SK-N-SH treated with all-trans-retinoic acid at 6 μM for 48 hours (cell line): ENCODE results near the gene RPL18.

Experiments
- ARNTL ChIP-seq: fragments of 450-650 bp; formaldehyde crosslinking; IDR thresholded peaks from 2 replicates; pipeline ENCODE4 v1.5.0; 2020; ENCODE audit warnings: low read depth, mild to moderate bottlenecking, moderate library complexity, borderline replicate concordance
- BACH2 ChIP-seq: fragments of 250-450 bp; sonication (Bioruptor Pico); IDR thresholded peaks from 2 replicates; pipeline ENCODE4 v1.9.0; 2021; ENCODE audit warnings: mild to moderate bottlenecking, borderline replicate concordance
- CREB5 ChIP-seq: fragments of 250-450 bp; sonication (Bioruptor Pico); IDR thresholded peaks from 2 replicates; pipeline ENCODE4 v1.5.1; 2020; ENCODE audit warnings: low read depth, mild to moderate bottlenecking, moderate library complexity
- ISL1 ChIP-seq: fragments of 250-450 bp; sonication (Bioruptor Pico); IDR thresholded peaks from 2 replicates; pipeline ENCODE4 v2.1.2; 2022; ENCODE audit warnings: mild to moderate bottlenecking, moderate library complexity
- OSR1 ChIP-seq: fragments of 250-450 bp; sonication (Bioruptor Pico); IDR thresholded peaks from 2 replicates; pipeline ENCODE4 v1.8.0; 2022; ENCODE audit warnings: moderate library complexity, mild to moderate bottlenecking, inconsistent platforms
- RARB ChIP-seq: fragments of 250-450 bp; sonication (Bioruptor Pico); IDR thresholded peaks from 2 replicates; pipeline ENCODE4 v1.8.0; 2021; ENCODE audit warnings: mild to moderate bottlenecking, moderate library complexity
- SNAI2 ChIP-seq: fragments of 250-450 bp; sonication (Bioruptor Pico); IDR thresholded peaks from 2 replicates; pipeline ENCODE4 v1.5.0; 2020; ENCODE audit warnings: mild to moderate bottlenecking, moderate library complexity
- TCF4 ChIP-seq: fragments of 250-450 bp; sonication (Bioruptor Pico); IDR thresholded peaks from 2 replicates; pipeline ENCODE4 v1.8.0; 2021; ENCODE audit warnings: mild to moderate bottlenecking, moderate library complexity, borderline replicate concordance
- ZC3H10 ChIP-seq: fragments of 250-450 bp; sonication (Bioruptor Pico); IDR thresholded peaks from 2 replicates; pipeline ENCODE4 v1.5.1; 2021; ENCODE audit warnings: mild to moderate bottlenecking, moderate library complexity
- ZFP30 ChIP-seq: fragments of 450-650 bp; formaldehyde crosslinking; IDR thresholded peaks from 2 replicates; pipeline ENCODE4 v1.5.0; 2022; ENCODE audit warnings: mild to moderate bottlenecking, moderate library complexity
- ZNF70 ChIP-seq: fragments of 450-650 bp; formaldehyde crosslinking; IDR thresholded peaks from 2 replicates; pipeline ENCODE4 v1.5.0; 2020; ENCODE audit warnings: mild to moderate bottlenecking, moderate library complexity
- TF ChIP-seq, protein P1 (sequence below): fragments of 250-450 bp; sonication (Bioruptor Pico); IDR thresholded peaks from 2 replicates; pipeline ENCODE4 v1.8.0; 2020; ENCODE audit warnings: mild to moderate bottlenecking, moderate library complexity, borderline replicate concordance
- TF ChIP-seq, protein P2 (sequence below): fragments of 250-450 bp; sonication (Bioruptor Pico); IDR thresholded peaks from 2 replicates; pipeline ENCODE4 v1.5.1; 2021; ENCODE audit warnings: mild to moderate bottlenecking, moderate library complexity

DNA sequence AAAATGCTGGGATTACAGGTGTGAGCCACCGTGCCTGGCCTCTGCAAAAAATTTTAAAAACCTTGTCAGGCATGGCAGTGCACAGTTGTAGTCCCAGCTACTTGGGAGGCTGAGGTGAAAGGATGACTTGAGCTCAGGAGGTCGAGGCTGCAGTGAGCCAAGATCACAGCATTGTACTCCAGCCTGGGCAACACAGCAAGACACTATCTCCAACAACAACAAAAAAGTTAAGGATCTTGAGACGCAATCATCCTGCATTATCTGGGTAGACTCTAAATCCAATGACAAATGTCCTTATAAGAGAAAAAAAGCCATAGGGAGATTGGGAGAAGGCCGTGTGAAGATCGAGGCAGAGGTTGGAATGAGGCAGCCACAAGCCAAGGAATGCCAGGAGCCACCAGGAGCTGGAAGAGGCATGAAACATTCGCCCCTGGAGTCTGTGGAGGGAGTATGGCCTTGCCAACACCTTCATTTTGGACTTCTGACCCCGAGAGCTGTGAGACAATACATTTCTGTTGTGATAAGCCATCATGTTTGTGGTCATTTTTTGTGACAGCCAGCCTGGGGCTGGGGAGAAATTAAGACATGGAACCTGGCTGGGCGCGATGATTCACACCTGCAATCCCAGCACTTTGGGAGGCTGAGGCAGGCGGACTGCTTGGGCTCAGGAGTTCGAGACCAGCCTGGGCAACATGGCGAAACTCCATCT, 32.1 kb upstream of the RPL18 start:
- TF ChIP-seq CREB5 (CRISPR knock-in tag) (no peak), RARB (no peak), OSR1 (CRISPR knock-in tag) (no peak), TCF4 (CRISPR knock-in tag) (no peak), ZNF70 (CRISPR knock-in tag) (no peak), ARNTL (CRISPR knock-in tag) (no peak), ZFP30 (CRISPR knock-in tag) (no peak), ZC3H10 (CRISPR knock-in tag) (no peak), SNAI2 (CRISPR knock-in tag) (no peak), BACH2 (CRISPR knock-in tag) (no peak), ISL1 (no peak)
- TF ChIP-seq, protein P1, sequence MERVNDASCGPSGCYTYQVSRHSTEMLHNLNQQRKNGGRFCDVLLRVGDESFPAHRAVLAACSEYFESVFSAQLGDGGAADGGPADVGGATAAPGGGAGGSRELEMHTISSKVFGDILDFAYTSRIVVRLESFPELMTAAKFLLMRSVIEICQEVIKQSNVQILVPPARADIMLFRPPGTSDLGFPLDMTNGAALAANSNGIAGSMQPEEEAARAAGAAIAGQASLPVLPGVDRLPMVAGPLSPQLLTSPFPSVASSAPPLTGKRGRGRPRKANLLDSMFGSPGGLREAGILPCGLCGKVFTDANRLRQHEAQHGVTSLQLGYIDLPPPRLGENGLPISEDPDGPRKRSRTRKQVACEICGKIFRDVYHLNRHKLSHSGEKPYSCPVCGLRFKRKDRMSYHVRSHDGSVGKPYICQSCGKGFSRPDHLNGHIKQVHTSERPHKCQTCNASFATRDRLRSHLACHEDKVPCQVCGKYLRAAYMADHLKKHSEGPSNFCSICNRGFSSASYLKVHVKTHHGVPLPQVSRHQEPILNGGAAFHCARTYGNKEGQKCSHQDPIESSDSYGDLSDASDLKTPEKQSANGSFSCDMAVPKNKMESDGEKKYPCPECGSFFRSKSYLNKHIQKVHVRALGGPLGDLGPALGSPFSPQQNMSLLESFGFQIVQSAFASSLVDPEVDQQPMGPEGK (CRISPR knock-in tag) = no peak
- TF ChIP-seq, protein P2, sequence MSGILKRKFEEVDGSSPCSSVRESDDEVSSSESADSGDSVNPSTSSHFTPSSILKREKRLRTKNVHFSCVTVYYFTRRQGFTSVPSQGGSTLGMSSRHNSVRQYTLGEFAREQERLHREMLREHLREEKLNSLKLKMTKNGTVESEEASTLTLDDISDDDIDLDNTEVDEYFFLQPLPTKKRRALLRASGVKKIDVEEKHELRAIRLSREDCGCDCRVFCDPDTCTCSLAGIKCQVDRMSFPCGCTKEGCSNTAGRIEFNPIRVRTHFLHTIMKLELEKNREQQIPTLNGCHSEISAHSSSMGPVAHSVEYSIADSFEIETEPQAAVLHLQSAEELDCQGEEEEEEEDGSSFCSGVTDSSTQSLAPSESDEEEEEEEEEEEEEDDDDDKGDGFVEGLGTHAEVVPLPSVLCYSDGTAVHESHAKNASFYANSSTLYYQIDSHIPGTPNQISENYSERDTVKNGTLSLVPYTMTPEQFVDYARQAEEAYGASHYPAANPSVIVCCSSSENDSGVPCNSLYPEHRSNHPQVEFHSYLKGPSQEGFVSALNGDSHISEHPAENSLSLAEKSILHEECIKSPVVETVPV (CRISPR knock-in tag) = no peak
